OCI-LY3 (cell line): Measurements from ENCODE around the gene CCDC12.

Experiments used
- H2AFZ ChIP-seq: fragments of 200-600, 300-600 bp; shearing (Covaris generic); 2 replicates; pipeline ENCODE4 v1.6.0; 2014; ENCODE audit warnings: antibody characterized with exemption, low read depth, low read length
- H3K27ac ChIP-seq: fragments of 200-600, 300-600 bp; sonication (generic); 2 replicates; pipeline ENCODE4 v1.5.1; 2014; ENCODE audit warnings: mild to moderate bottlenecking, low read length, moderate library complexity, mixed read lengths
- H3K27me3 ChIP-seq: fragments of 200-600, 300-600 bp; sonication (generic); 2 replicates; pipeline ENCODE4 v1.6.1; 2014; ENCODE audit warnings: low read depth, low read length, mixed read lengths
- H3K36me3 ChIP-seq: fragments of 200-600, 300-600 bp; sonication (generic); replicated peaks from 2 replicates; pipeline ENCODE3; 2014; ENCODE audit warnings: low read depth, low read length, mixed read lengths
- H3K4me1 ChIP-seq: fragments of 300-600, 200-600 bp; sonication (generic); 2 replicates; pipeline ENCODE4 v1.6.1; 2014; ENCODE audit warnings: low read length, mixed read lengths
- H3K4me2 ChIP-seq: fragments of 200-600, 300-600 bp; sonication (generic); 2 replicates; pipeline ENCODE4 v1.6.1; 2014; ENCODE audit warnings: low read length, mixed read lengths
- H3K4me3 ChIP-seq: fragments of 300-600, 200-600 bp; sonication (generic); 2 replicates; pipeline ENCODE4 v1.5.1; 2014; ENCODE audit warnings: antibody characterized with exemption, mild to moderate bottlenecking, low read length, moderate library complexity
- H3K79me2 ChIP-seq: fragments of 300-600, 200-600 bp; shearing (Covaris generic); 2 replicates; pipeline ENCODE4 v1.6.1; 2014; ENCODE audit warnings: mild to moderate bottlenecking, low read length, mixed read lengths
- H3K9ac ChIP-seq: fragments of 300-600, 200-600 bp; shearing (Covaris generic); 2 replicates; pipeline ENCODE4 v1.6.0; 2014; ENCODE audit warnings: mild to moderate bottlenecking, low read length, moderate library complexity
- H3K9me3 ChIP-seq: fragments of 200-600, 300-600 bp; shearing (Covaris generic); 2 replicates; pipeline ENCODE4 v1.6.1; 2014; ENCODE audit warnings: low read length, mixed read lengths; ENCODE audit not compliant: insufficient read depth
- H4K20me1 ChIP-seq: fragments of 200-600, 300-600 bp; sonication (generic); 2 replicates; pipeline ENCODE4 v1.6.1; 2016; ENCODE audit warnings: low read length, mixed read lengths; ENCODE audit not compliant: insufficient read depth
- CTCF ChIP-seq: fragments of 200-600, 300-600 bp; sonication (generic); IDR thresholded peaks from 2 replicates; pipeline ENCODE4 v1.5.1; 2014; ENCODE audit warnings: antibody characterized with exemption, low read length, low read depth
- EZH2phosphoT487 ChIP-seq: fragments of 200-600 bp; shearing (Covaris generic); IDR thresholded peaks from 2 replicates; pipeline ENCODE4 v1.6.1; 2018; ENCODE audit warnings: antibody characterized with exemption, mixed run types, low read depth

The CCDC12 gene

GRCh38 chr3:46932455-46933225, 43.9 kb downstream of the CCDC12 start:
- Histone ChIP-seq H3K9me3 (peaks cover 7% of the 10 kb centered on the region; the same call in 1 of the 2 replicates), H3K27me3 (no peaks in the 10 kb centered on the region), H2AFZ (no peak overlapping the region), H3K27ac (peak overlapping the region; percentile 98), H3K9ac (peak overlapping the region; percentile 78), H3K79me2 (peaks cover 89% of the 10 kb centered on the region), H3K36me3 (peaks cover 68% of the 10 kb centered on the region), H4K20me1 (no peaks in the 10 kb centered on the region), H3K4me3 (no peak overlapping the region), H3K4me1 (peaks cover 98% of the 10 kb centered on the region), H3K4me2 (peak overlapping the region; percentile 67)
- TF ChIP-seq EZH2phosphoT487: no peak
- TF ChIP-seq CTCF: peak; percentile 26; the same call in 1 of the 2 replicates

GRCh38 chr3:46931631-46932331, 44.8 kb downstream of the CCDC12 start:
- peak overlapping the region; percentile 98 for H3K27ac ChIP-seq
- peaks cover 61% of the 10 kb centered on the region for H3K36me3 ChIP-seq
- no peaks in the 10 kb centered on the region for H3K27me3 ChIP-seq
- peak overlapping the region; percentile 78 for H3K9ac ChIP-seq
- TF ChIP-seq CTCF (no peak), EZH2phosphoT487 (no peak)
- H3K4me2 ChIP-seq: peak overlapping the region; percentile 67
- H3K4me3 ChIP-seq: peak overlapping the region; percentile 36
- peaks cover 7% of the 10 kb centered on the region; the same call in 1 of the 2 replicates for H3K9me3 ChIP-seq
- H2AFZ ChIP-seq: no peak overlapping the region
- no peaks in the 10 kb centered on the region for H4K20me1 ChIP-seq
- peaks cover 98% of the 10 kb centered on the region for H3K4me1 ChIP-seq
- peaks cover 83% of the 10 kb centered on the region for H3K79me2 ChIP-seq

GRCh38 chr3:46930945-46931403, 45.6 kb downstream of the CCDC12 start:
- peak overlapping the region; percentile 67 for H3K4me2 ChIP-seq
- no peak overlapping the region for H2AFZ ChIP-seq
- no peak for TF ChIP-seq EZH2phosphoT487
- no peak for TF ChIP-seq CTCF
- H4K20me1 ChIP-seq: no peaks in the 10 kb centered on the region
- H3K27me3 ChIP-seq: no peaks in the 10 kb centered on the region
- peak overlapping the region; percentile 36 for H3K4me3 ChIP-seq
- H3K27ac ChIP-seq: peak overlapping the region; percentile 98
- peak overlapping the region; percentile 78 for H3K9ac ChIP-seq
- peaks cover 83% of the 10 kb centered on the region for H3K79me2 ChIP-seq
- H3K36me3 ChIP-seq: peaks cover 62% of the 10 kb centered on the region
- H3K4me1 ChIP-seq: peaks cover 98% of the 10 kb centered on the region
- peaks cover 7% of the 10 kb centered on the region; the same call in 1 of the 2 replicates for H3K9me3 ChIP-seq
